Midbrain (tissue), 1 donor: ENCODE measurements around the gene SPTSSA.
A peak's percentile ranks its signal among the peaks of the same experiment; 100 is the strongest.
"Not testable (repeated sequence)": the region's sequence is repeated elsewhere in the genome, so short reads cannot be mapped to it uniquely, and the experiment has no call there.

Experiments used
- DNase-seq: peaks from one replicate; lab custom pipeline; 2025; lab: John Stamatoyannopoulos, UW

SPTSSA gene, protein sequence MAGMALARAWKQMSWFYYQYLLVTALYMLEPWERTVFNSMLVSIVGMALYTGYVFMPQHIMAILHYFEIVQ

DNA sequence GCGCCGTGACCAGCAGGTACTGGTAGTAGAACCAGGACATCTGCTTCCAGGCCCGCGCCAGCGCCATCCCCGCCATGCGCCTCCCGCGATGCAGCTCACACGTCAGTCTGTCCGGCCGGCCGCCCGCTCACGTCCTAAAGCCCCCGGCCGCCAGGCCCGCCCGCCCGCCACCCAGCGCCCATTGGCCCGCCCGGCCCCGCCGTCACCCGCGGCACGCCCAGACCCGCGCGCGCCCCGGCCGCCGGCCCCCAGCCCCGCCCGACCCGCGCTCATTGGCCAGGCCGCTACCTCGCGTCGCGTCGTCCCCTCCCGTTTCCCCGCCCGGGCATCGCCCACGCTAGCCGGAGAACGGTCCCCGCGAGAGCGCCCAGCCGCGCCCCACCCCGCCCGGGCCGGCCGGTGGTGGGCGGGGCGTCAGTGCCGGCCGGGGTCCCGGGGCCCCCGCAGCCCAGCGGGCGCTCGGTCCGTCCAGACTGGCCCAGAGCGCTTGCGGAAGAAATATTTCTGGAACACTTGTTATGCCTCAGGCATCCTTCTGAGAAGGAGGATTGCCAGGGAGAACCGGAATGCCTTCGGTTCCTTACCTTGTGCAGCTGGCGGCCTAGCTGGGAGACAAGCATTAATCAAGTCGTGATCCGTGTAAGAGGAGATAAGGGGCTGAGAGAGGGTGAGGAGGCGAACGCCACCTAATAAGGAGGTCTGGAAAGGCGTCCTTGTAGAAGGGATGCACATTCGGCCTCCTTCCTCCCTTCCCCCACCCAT lies at the start of gene SPTSSA:
Gene SPTSSA, minus strand, starts transcription at position 109 of the 762 bp plus-strand sequence. Its CDS starts 33 bp downstream, at position 76.
- peak; percentile 92 for DNase-seq

DNA sequence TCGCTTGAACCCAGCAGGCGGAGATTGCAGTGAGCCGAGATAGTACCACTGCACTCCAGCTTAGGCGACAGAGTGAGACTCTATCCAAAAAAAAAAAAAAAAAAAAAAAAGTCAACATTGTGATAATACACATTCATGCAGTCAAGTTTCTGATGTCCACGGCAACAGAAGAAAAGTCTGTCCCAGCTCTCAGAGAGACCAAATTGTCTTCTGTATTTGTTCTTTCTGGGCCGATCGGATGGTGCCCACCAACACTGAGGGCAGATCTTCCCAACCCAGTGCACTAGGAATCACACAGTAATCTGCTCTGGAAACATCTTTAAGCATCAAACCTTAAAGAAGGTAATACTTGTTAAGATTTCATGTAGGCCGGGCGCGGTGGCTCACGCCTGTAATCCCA lies 45.8 kb upstream of the SPTSSA start:
- DNase-seq: no peak

- no peak for DNase-seq
Measured at GRCh38 chr14:34507459-34507858, 45.4 kb upstream of the SPTSSA start.

DNA sequence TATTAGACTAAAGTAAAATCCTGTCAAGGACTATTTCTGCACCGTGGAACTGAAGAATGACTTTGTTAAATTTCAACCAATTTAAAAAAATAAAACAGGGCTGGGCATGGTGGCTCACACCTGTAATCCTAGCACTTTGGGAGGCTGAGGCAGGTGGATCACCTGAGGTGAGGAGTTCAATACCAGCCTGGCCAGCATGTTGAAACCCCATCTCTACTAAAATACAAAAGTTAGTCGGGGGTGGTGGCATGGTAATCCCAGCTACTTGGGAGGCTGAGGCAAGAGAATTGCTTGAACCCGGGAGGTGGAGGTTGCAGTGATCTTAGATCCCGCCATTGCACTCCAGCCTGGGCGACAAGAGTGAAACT lies 43.1 kb upstream of the SPTSSA start:
- not testable (repeated sequence) for DNase-seq

- DNase-seq: not testable (repeated sequence)
Measured at GRCh38 chr14:34504027-34504426, 42.0 kb upstream of the SPTSSA start.

GRCh38 chr14:34502545-34503225 lies 40.6 kb upstream of the SPTSSA start:
- DNase-seq: no peak

DNA sequence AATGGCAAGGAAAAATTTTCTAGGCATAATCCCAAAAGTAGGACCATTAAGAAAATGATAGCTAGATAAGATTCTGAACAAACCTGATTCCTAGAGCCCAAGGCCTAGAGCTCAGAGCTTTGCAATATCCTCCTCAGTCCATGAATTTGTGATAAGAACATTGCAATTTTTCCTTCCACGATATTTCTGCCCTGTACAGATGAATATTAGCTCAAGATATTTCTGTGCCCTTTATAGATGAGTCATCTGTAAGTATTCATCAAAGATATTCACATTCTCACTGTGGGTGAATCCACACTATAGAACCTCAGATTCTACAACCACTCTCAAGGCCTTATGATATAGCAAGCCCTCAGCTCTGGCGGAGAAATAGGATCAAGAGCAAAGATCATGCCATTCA lies 40.0 kb upstream of the SPTSSA start:
- no peak for DNase-seq

GRCh38 chr14:34501004-34501580 lies 39.1 kb upstream of the SPTSSA start:
- no peak for DNase-seq

- DNase-seq: no peak
Measured at GRCh38 chr14:34498684-34499412, 36.8 kb upstream of the SPTSSA start.

DNA sequence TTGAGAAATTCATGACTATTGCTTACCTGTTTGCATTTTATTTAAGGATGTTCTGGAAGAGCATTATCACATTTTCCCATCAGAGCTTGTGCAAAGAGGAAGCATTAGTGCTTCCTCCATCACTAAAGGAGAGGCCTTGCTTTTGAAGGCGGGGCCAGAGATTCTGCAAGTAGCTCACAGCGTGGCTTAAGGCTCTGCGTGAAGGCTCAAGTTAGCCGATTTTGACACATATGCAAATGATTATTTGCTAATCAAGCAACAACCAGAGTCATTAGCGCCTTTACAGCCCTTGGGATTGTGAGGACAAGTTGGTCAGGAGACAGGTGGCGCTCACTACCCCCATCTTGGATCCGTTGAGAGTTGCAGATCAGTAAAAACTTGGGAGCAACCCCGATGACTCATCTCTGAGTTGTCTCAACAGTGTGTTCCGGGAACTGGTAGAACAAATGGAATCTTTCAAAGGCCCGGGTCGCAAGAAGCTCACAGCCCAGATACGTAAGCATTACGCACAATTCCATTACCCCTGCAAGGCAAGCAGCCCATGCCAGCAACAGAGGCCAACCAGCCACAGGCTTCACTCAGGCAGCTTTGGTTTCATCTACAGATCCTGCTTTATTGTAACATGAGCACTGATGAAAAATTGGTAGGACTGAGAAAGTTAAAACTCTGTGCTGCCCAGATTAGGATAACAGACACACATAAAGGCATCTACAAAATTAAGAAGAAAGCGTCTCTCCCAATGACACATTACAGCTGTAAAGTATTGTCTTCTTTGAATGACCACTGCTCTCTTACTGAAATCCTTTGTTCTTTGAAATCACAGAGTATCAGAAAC lies 34.9 kb upstream of the SPTSSA start:
- DNase-seq: peak; percentile 57

- DNase-seq: no peak
Measured at GRCh38 chr14:34496007-34496678, 34.1 kb upstream of the SPTSSA start.

DNA sequence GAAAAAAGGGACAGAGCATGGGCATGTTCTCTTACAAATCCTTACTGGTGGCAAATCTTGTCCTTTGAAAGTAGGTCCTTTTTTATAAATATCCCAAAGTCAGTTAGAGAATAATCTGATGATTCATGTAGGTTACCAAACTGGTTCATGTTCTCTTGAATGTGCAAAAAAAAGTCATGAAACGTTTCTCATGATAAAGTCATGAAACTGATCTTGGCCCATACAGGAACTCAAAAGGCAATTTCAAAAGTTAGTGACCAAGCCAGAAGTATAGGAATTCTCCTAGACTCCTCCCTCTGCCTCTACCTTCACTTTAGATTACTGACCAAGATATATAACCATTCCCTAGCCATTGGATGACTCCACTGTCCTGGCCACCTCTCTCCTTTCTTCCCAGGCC lies 27.3 kb upstream of the SPTSSA start:
- DNase-seq: no peak

DNA sequence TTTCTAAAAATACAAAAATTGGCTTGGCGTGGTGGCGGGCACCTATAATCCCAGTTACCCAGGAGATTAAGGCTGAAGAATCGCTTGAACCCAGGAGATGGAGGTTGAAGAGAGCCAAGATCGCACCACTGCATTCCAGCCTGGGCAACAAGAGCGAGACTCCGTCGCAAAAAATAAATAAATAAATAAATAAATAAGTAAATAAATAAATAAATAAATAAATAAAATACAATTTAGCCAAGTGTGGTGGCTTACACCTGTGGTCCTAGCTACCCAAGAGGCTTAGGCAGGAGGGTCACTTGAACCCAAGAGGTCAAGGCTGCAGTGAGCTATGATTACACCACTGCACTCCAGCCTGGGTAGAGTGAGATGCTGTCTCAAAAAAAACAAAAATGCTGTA lies 26.5 kb upstream of the SPTSSA start:
- no peak for DNase-seq

DNA sequence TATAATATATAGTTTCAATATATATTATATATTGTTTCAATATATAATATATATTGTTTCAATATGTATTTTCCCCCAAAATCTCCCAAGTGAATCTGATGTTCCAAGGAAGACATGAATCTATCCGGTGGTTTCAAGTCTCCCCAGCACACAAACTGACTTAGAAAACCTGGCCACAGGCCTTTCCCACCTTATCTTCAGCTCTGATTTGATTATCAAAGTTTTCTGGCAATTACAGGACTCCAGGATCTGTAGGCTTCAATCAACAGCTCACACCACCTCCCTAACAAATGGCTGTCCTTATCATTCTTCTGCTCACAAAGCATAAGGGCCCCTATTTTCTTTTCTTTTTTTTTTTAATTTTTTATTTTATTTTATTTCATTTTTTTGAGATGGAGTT lies 22.7 kb upstream of the SPTSSA start:
- DNase-seq: no peak

DNA sequence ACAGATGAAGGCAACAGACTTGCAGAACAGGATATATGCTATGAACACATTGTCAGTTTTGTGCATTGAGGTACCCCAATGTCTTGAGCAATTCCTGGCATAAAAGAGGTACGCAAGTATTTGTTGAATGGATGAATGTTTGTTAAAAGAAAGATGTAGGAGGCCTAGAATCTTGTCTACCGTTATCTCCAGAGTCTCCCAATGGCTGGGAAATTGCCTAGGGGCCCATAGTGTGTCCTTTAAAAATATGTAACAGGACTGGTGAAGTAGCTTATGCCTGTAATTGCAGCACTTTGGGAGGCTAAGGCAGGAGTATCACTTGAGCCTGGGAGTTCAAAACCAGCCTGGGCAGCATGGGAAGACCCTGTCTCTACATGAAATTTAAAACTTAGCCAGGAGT lies 20.4 kb upstream of the SPTSSA start:
- DNase-seq: no peak

GRCh38 chr14:34479694-34480093 lies 17.7 kb upstream of the SPTSSA start:
- DNase-seq: no peak

- no peak for DNase-seq
Measured at GRCh38 chr14:34478261-34478660, 16.2 kb upstream of the SPTSSA start.

DNA sequence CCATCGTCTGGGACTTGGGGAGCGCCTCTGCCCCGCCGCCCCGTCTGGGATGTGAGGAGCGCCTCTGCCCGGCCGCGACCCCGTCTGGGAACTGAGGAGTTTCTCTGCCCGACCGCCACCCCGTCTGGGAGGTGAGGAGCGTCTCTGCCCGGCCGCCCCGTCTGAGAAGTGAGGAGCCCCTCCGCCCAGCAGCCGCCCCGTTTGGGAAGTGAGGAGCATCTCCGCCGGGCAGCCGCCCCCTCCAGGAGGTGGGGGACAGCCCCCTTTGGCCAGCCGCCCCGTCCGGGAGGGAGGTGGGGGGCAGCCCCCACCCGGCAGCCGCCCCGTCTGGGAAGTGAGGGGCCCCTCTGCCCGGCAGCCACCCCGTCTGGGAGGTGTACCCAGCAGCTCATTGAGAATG lies 14.0 kb upstream of the SPTSSA start:
- DNase-seq: not testable (repeated sequence)

- no peak for DNase-seq
Measured at GRCh38 chr14:34475163-34475562, 13.1 kb upstream of the SPTSSA start.

GRCh38 chr14:34474187-34474679 lies 12.2 kb upstream of the SPTSSA start:
- no peak for DNase-seq
